Endothelial cell of umbilical vein (primary cell): Measurements from ENCODE around the gene SLC23A1. TPM values are rescaled to one million over a fixed set of nuclear protein-coding genes. Genes with fewer than 3 reads are reported as not detected.

Experiments used
- BruUV-seq: library from RNA; stranded (reverse); fragments of 400-500 nt; replicated peaks from 2 replicates; lab custom pipeline; 2021; lab: Mats Ljungman, UMichigan
- CTCF ChIA-PET: fragments of 300-600, 350-600 bp; sonication (Branson Sonifier 250); formaldehyde crosslinking; loops from one replicate; lab custom pipeline; 2021; ENCODE audit warnings: antibody characterized with exemption, inconsistent platforms; lab: Charles Lee
- POLR2A ChIA-PET: fragments of 300-600, 350-600 bp; sonication (Branson Sonifier 250); formaldehyde crosslinking; loops from one replicate; lab custom pipeline; 2021; ENCODE audit warnings: antibody characterized with exemption, inconsistent platforms; lab: Charles Lee
- DNase-seq: peaks from one replicate; pipeline ENCODE4 v3.0.0-alpha.2; 2011; ENCODE audit warnings: low read depth, low spot score
- FAIRE-seq: peaks from 2 replicates; lab custom pipeline; 2011; peaks lifted over from hg19 to GRCh38; lab: Jason Lieb, UNC
- H2AFZ ChIP-seq: 2 replicates; pipeline ENCODE4 v1.6.0; 2012; ENCODE audit warnings: low read depth, low read length, control low read depth, inconsistent platforms
- H3K27ac ChIP-seq: 2 replicates; pipeline ENCODE4 v1.5.1; 2011; ENCODE audit warnings: low read depth, mild to moderate bottlenecking, control low read depth, low read length, moderate library complexity; ENCODE audit not compliant: insufficient read depth
- H3K27me3 ChIP-seq, 2 experiments: 2 replicates each; pipeline versions ENCODE4 v1.6.0 to v1.6.1; 2011; ENCODE audit warnings: low read length in 2 of 2, mixed read lengths in 1 of 2; ENCODE audit not compliant: control insufficient read depth in 2 of 2, insufficient read depth in 2 of 2
- H3K36me3 ChIP-seq, 2 experiments: 2 replicates in 1 of 2; 3 replicates in 1 of 2; pipeline ENCODE4 v1.5.1; 2011; ENCODE audit warnings: low read length in 2 of 2, mild to moderate bottlenecking in 1 of 2, moderate library complexity in 1 of 2; ENCODE audit not compliant: control insufficient read depth in 2 of 2, insufficient read depth in 2 of 2; ENCODE audit errors: extremely low read depth in 1 of 2
- H3K4me1 ChIP-seq: 3 replicates; pipeline ENCODE4 v1.5.1; 2011; ENCODE audit warnings: mild to moderate bottlenecking, low read length; ENCODE audit not compliant: control insufficient read depth, insufficient read depth; ENCODE audit errors: extremely low read depth
- H3K4me2 ChIP-seq: 2 replicates; pipeline ENCODE4 v1.6.1; 2011; ENCODE audit warnings: low read length, control low read depth, mixed read lengths; ENCODE audit not compliant: insufficient read depth
- H3K4me3 ChIP-seq, 3 experiments: fragments of 200-600 bp in 1 of 3; sonication (generic), shearing (Covaris generic) in 1 of 3; replicated peaks in 1 of 3; 2 replicates each; pipeline ENCODE4 v1.5.1; 2011 to 2016; ENCODE audit warnings: control low read depth in 3 of 3, low read length in 3 of 3, mild to moderate bottlenecking in 2 of 3, inconsistent platforms in 1 of 3, low read depth in 1 of 3, moderate library complexity in 1 of 3; ENCODE audit not compliant: insufficient read depth in 1 of 3
- H3K79me2 ChIP-seq: 2 replicates; pipeline ENCODE4 v1.6.0; 2012; ENCODE audit warnings: low read length, inconsistent platforms; ENCODE audit not compliant: control insufficient read depth, insufficient read depth
- H3K9ac ChIP-seq: replicated peaks from 2 replicates; pipeline ENCODE3; 2011; ENCODE audit warnings: low read length, control low read depth; ENCODE audit not compliant: insufficient read depth; ENCODE audit errors: extremely low read depth
- H3K9me1 ChIP-seq: replicated peaks from 3 replicates; pipeline ENCODE4 v1.6.0; 2011; ENCODE audit warnings: mild to moderate bottlenecking, low read length; ENCODE audit not compliant: control insufficient read depth, insufficient read depth; ENCODE audit errors: extremely low read depth
- H3K9me3 ChIP-seq: replicated peaks from 2 replicates; pipeline ENCODE4 v1.5.1; 2012; ENCODE audit warnings: low read length, inconsistent platforms; ENCODE audit not compliant: control insufficient read depth, insufficient read depth
- H4K20me1 ChIP-seq: replicated peaks from 2 replicates; pipeline ENCODE3; 2011; ENCODE audit warnings: mild to moderate bottlenecking, low read length; ENCODE audit not compliant: control insufficient read depth, insufficient read depth; ENCODE audit errors: extremely low read depth
- CTCF ChIP-seq, 2 donors: IDR thresholded peaks; 1 replicate in 1 of 2; 2 replicates in 1 of 2; pipeline ENCODE4 v1.5.1; 2011; ENCODE audit warnings: low read length in 2 of 2, mild to moderate bottlenecking in 2 of 2, moderate library complexity in 2 of 2, control low read depth in 1 of 2, inconsistent platforms in 1 of 2, low read depth in 1 of 2; ENCODE audit not compliant: insufficient read depth in 1 of 2; ENCODE audit errors: extremely low read depth in 1 of 2
- EZH2 ChIP-seq: IDR thresholded peaks from 2 replicates; pipeline ENCODE4 v1.6.1; 2012; ENCODE audit warnings: borderline replicate concordance, low read depth, mild to moderate bottlenecking, moderate library complexity, low read length, inconsistent platforms; ENCODE audit not compliant: severe bottlenecking
- FOS ChIP-seq: IDR thresholded peaks from 2 replicates; pipeline ENCODE4 v1.6.1; 2011; ENCODE audit warnings: mild to moderate bottlenecking, low read length, moderate library complexity, borderline replicate concordance; ENCODE audit not compliant: insufficient read depth
- MYC ChIP-seq: IDR thresholded peaks from one replicate; pipeline ENCODE4 v1.6.1; 2011; ENCODE audit warnings: mild to moderate bottlenecking, low read depth, low read length
- dilution Hi-C: fragments of 300-500 bp; cut with MboI; formaldehyde crosslinking; loops from one replicate; pipeline ENCODE4 v1.15.0; 2019; ENCODE audit warnings: low sequenced_read_pairs; ENCODE audit not compliant: extremely low pct_ligation_motif_present
- intact Hi-C: fragments of 100-400 bp; cut with micrococcal nuclease; formaldehyde crosslinking; loops from one replicate; pipeline ENCODE4 v1.10.0; 2022
- polyA plus RNA-seq, 4 experiments: library from polyadenylated mRNA; depleted of rRNA in 3 of 4; stranded (reverse) in 3 of 4; unstranded in 1 of 4; fragments of >200 nt; gene quantifications; 2 replicates each; pipeline versions ENCODE4 v1.2.1 to v1.2.3, GENCODE V29; 2011 to 2012; ENCODE audit warnings: missing spikeins in 1 of 4
- total RNA-seq: library from RNA; stranded (reverse); gene quantifications from 2 replicates; pipeline ENCODE4 v1.2.3, GENCODE V29; 2021

The SLC23A1 gene
- total and polyA plus RNA-seq, 2 donors (not counting 3 experiments of a cell fraction or from before 2014, with no cell fraction given) = not detected

GRCh38 chr5:139414581-139415130 is 31.6 kb upstream of the SLC23A1 start:
- Histone ChIP-seq H3K4me1 (peaks cover 21% of the 10 kb centered on the region), H2AFZ (no peak overlapping the region), H3K9me3 (no peaks in the 10 kb centered on the region), H3K4me3 (no peak overlapping the region), H3K36me3 (peaks cover 5 to 10% of the 10 kb centered on the region in 2 experiments), H3K9me1 (no peaks in the 10 kb centered on the region), H3K27ac (no peak overlapping the region), H3K79me2 (no peaks in the 10 kb centered on the region), H3K4me2 (no peak overlapping the region), H3K9ac (no peak overlapping the region), H4K20me1 (no peaks in the 10 kb centered on the region), H3K27me3 (no peaks in the 10 kb centered on the region)
- ChIA-PET POLR2A (no interaction called here), CTCF (interaction anchor here (1.1 to 1.7 kb wide), 2 partner anchors 8 kb away, joined by 3 to 4 read pairs; no protein-coding TSS in a partner anchor)
- no peak for FAIRE-seq
- intact Hi-C loops = no loop called here
- no peak for DNase-seq
- TF ChIP-seq EZH2 (no peak), FOS (no peak), CTCF (IDR thresholded peaks at IDR 0.05; ENCODE audit: extremely low read depth in 1 of 2, insufficient read depth in 1 of 2, low read depth in 1 of 2, low read length in 2 of 2) (no peak)
- dilution Hi-C loops = loop anchor here (10.0 kb wide), 1 partner anchor 110 kb away; no protein-coding TSS in a partner anchor
- no TSS peak for BruUV-seq

GRCh38 chr5:139413963-139414362 is 30.9 kb upstream of the SLC23A1 start:
- Histone ChIP-seq H3K36me3 (peaks cover 2 to 10% of the 10 kb centered on the region in 2 experiments), H3K27me3 (no peaks in the 10 kb centered on the region), H3K4me1 (peaks cover 14% of the 10 kb centered on the region), H3K27ac (no peak overlapping the region), H3K9ac (no peak overlapping the region), H2AFZ (no peak overlapping the region), H3K4me2 (no peak overlapping the region), H3K9me3 (no peaks in the 10 kb centered on the region), H3K9me1 (no peaks in the 10 kb centered on the region), H3K4me3 (no peak overlapping the region), H3K79me2 (no peaks in the 10 kb centered on the region), H4K20me1 (no peaks in the 10 kb centered on the region)
- TF ChIP-seq MYC (no peak), CTCF (IDR thresholded peaks at IDR 0.05; ENCODE audit: extremely low read depth in 1 of 2, insufficient read depth in 1 of 2, low read depth in 1 of 2, low read length in 2 of 2) (no peak)
- CTCF ChIA-PET = interaction anchor here (1.1 kb wide), 1 partner anchor 9 kb away, joined by 3 read pairs; no protein-coding TSS in a partner anchor
- dilution Hi-C loops = loop anchor here (10.0 kb wide), 1 partner anchor 111 kb away; no protein-coding TSS in a partner anchor
- DNase-seq (no peak), FAIRE-seq (peak; percentile 24)
- POLR2A ChIA-PET = no interaction called here
- intact Hi-C loops = no loop called here
- BruUV-seq = no TSS peak
